Erythroblast (primary cell): ENCODE data around the gene KCNIP4.

Source experiments
- GATA1 ChIP-seq: IDR thresholded peaks from 2 replicates; pipeline ENCODE4 v1.6.1; 2011; ENCODE audit warnings: low read depth, mild to moderate bottlenecking, control low read depth, low read length, moderate library complexity
- POLR2A ChIP-seq: IDR thresholded peaks from 2 replicates; pipeline ENCODE4 v1.6.1; 2011; ENCODE audit warnings: mild to moderate bottlenecking, low read length

GRCh38 chr4:21979196-21979595 lies 30.6 kb upstream of the KCNIP4 start:
- TF ChIP-seq POLR2A (no peak), GATA1 (no peak)
